Hippocampal formation (tissue), 2 donors: Measurements from ENCODE around the gene RALGPS2.

ENCODE experiments used
- DNase-seq, 2 donors: peaks; one replicate each; lab custom pipeline; 2025; lab: John Stamatoyannopoulos, UW

Gene RALGPS2

GRCh38 chr1:178919581-178919980, 194.5 kb downstream of the RALGPS2 start:
- DNase-seq, result no peak

- DNase-seq, result no peak
These were observed 196.5 kb downstream of the RALGPS2 start for GRCh38 chr1:178921499-178921898.

GRCh38 chr1:178923512-178923911, 198.5 kb downstream of the RALGPS2 start:
- no peak for DNase-seq

- no peak for DNase-seq
These were observed 201.0 kb downstream of the RALGPS2 start for GRCh38 chr1:178926046-178926445.

GRCh38 chr1:178927003-178927402, 202.0 kb downstream of the RALGPS2 start:
- no peak for DNase-seq

- no peak for DNase-seq
These were observed 203.0 kb downstream of the RALGPS2 start for GRCh38 chr1:178928041-178928440.

GRCh38 chr1:178928976-178929375, 203.9 kb downstream of the RALGPS2 start:
- no peak for DNase-seq

GRCh38 chr1:178931858-178932551, 207.0 kb downstream of the RALGPS2 start:
- DNase-seq, result no peak

GRCh38 chr1:178932552-178932906, 207.5 kb downstream of the RALGPS2 start:
- DNase-seq, result no peak

- no peak for DNase-seq
These were observed 208.1 kb downstream of the RALGPS2 start for GRCh38 chr1:178933105-178933561.

- no peak for DNase-seq
These were observed 208.9 kb downstream of the RALGPS2 start for GRCh38 chr1:178933709-178934490.

- DNase-seq, result no peak
These were observed 209.5 kb downstream of the RALGPS2 start for GRCh38 chr1:178934546-178934945.

- no peak for DNase-seq
These were observed 210.6 kb downstream of the RALGPS2 start for GRCh38 chr1:178935610-178936009.

- no peak for DNase-seq
These were observed 212.7 kb downstream of the RALGPS2 start for GRCh38 chr1:178937695-178938094.

GRCh38 chr1:178938101-178938958, 213.3 kb downstream of the RALGPS2 start:
- no peak for DNase-seq

- no peak for DNase-seq
These were observed 213.9 kb downstream of the RALGPS2 start for GRCh38 chr1:178938959-178939317.

GRCh38 chr1:178939338-178940067, 214.5 kb downstream of the RALGPS2 start:
- DNase-seq, result no peak

- no peak for DNase-seq
These were observed 215.2 kb downstream of the RALGPS2 start for GRCh38 chr1:178940068-178940765.

GRCh38 chr1:178941261-178941689, 216.2 kb downstream of the RALGPS2 start:
- no peak for DNase-seq

GRCh38 chr1:178941849-178942248, 216.8 kb downstream of the RALGPS2 start:
- DNase-seq, result no peak
